Thyroid gland (tissue), 4 donors: ENCODE measurements around the gene FAM20B. TPM values are rescaled to one million over a fixed set of nuclear protein-coding genes. Genes with fewer than 3 reads are reported as not detected.

Source experiments
- DNase-seq, 2 donors: peaks; one replicate each; pipeline ENCODE4 v3.0.0-alpha.2; 2019
- H3K27ac ChIP-seq, 3 donors: fragments of 200-600 bp; sonication (generic); 1 replicate in 2 of 3; 2 replicates in 1 of 3; pipeline ENCODE4 v1.5.1; 2016 to 2019; ENCODE audit warnings: mild to moderate bottlenecking in 1 of 3, moderate library complexity in 1 of 3
- H3K27me3 ChIP-seq: fragments of 200-600 bp; sonication (generic); one replicate; pipeline ENCODE4 v1.5.1; 2019
- H3K36me3 ChIP-seq, 2 donors: fragments of 200-600 bp; sonication (generic); one replicate each; pipeline ENCODE4 v1.5.1; 2016 to 2019
- H3K4me1 ChIP-seq, 2 donors: fragments of 200-600 bp; sonication (generic); one replicate each; pipeline ENCODE4 v1.5.1; 2017 to 2019
- H3K4me3 ChIP-seq, 3 donors: fragments of 200-600 bp; sonication (generic); replicated peaks in 1 of 3; 1 replicate in 2 of 3; 2 replicates in 1 of 3; pipeline ENCODE4 v1.5.1; 2016; ENCODE audit warnings: mild to moderate bottlenecking in 1 of 3
- H3K9me3 ChIP-seq: fragments of 200-600 bp; sonication (generic); one replicate; pipeline ENCODE4 v1.5.1; 2017
- CTCF ChIP-seq, 6 experiments: fragments of 200-600 bp in 3 of 6; fragments of 450-650 bp in 3 of 6; sonication (generic) in 3 of 6; IDR thresholded peaks; one replicate each; pipeline ENCODE4 v1.5.1; 2016 to 2019; ENCODE audit warnings: antibody characterized with exemption in 6 of 6, mild to moderate bottlenecking in 2 of 6, inconsistent platforms in 1 of 6, moderate library complexity in 1 of 6
- POLR2A ChIP-seq, 2 donors: fragments of 450-650 bp; IDR thresholded peaks; one replicate each; pipeline ENCODE4 v1.6.1; 2017; ENCODE audit warnings: antibody characterized with exemption in 2 of 2, mild to moderate bottlenecking in 2 of 2, moderate library complexity in 1 of 2
- WGBS, 2 donors: methylation state at CpG; one replicate each; pipeline ENCODE4 v1.1.5; 2017; 5-methylcytosine and 5-hydroxymethylcytosine counted together
- intact Hi-C: fragments of 100-400 bp; cut with DNase I; formaldehyde crosslinking; loops from one replicate; pipeline ENCODE4 v1.15.1; 2023
- total RNA-seq, 4 donors: library from RNA; depleted of rRNA; stranded (reverse); fragments of >200 nt; gene quantifications; one replicate each; pipeline ENCODE4 v1.2.3, GENCODE V29; 2016

The FAM20B gene
- total RNA-seq, 4 donors from 2014 or later = 24.3 to 39.2 (median 30.6) TPM

- intact Hi-C loops = no loop called here
- H3K27me3 ChIP-seq = no peaks in the 10 kb centered on the region
- H3K9me3 ChIP-seq = no peaks in the 10 kb centered on the region
- no peak for TF ChIP-seq CTCF (IDR thresholded peaks at IDR 0.05)
- no peak for TF ChIP-seq POLR2A (IDR thresholded peaks at IDR 0.05)
- H3K27ac ChIP-seq = no peak overlapping the region
- no peak for DNase-seq
- H3K36me3 ChIP-seq = no peaks in the 10 kb centered on the region
- WGBS, 2 donors = 89 to 96% methylated on average over 2 of the region's 2 CpGs
- H3K4me3 ChIP-seq = no peak overlapping the region
- H3K4me1 ChIP-seq = peaks cover 5 to 12% of the 10 kb centered on the region in 2 donors
These were observed 10.3 kb upstream of the FAM20B start for GRCh38 chr1:179015396-179015795.

- peak; percentile 86 to 88 for DNase-seq
- Histone ChIP-seq H3K9me3 (no peaks in the 10 kb centered on the region), H3K4me1 (peaks cover 5 to 12% of the 10 kb centered on the region in 2 donors), H3K36me3 (no peaks in the 10 kb centered on the region), H3K4me3 (no peak overlapping the region), H3K27me3 (no peaks in the 10 kb centered on the region), H3K27ac (peak overlapping the region in 1 of 3 donors; percentile 5)
- 35 to 44% methylated on average over 5 of the region's 5 CpGs for WGBS, 2 donors
- intact Hi-C loops = no loop called here
- TF ChIP-seq CTCF (IDR thresholded peaks at IDR 0.05) = no peak
- no peak for TF ChIP-seq POLR2A (IDR thresholded peaks at IDR 0.05)
These were observed 8.8 kb upstream of the FAM20B start for GRCh38 chr1:179016706-179017382.

GRCh38 chr1:179017383-179018326, 8.0 kb upstream of the FAM20B start:
- Histone ChIP-seq H3K36me3 (no peaks in the 10 kb centered on the region), H3K4me1 (peaks cover 5 to 12% of the 10 kb centered on the region in 2 donors), H3K9me3 (no peaks in the 10 kb centered on the region), H3K27me3 (no peaks in the 10 kb centered on the region), H3K27ac (peak overlapping the region in 1 of 3 donors; percentile 5), H3K4me3 (no peak overlapping the region)
- TF ChIP-seq CTCF (IDR thresholded peaks at IDR 0.05) (no peak), POLR2A (IDR thresholded peaks at IDR 0.05) (no peak)
- DNase-seq = no peak
- intact Hi-C loops = no loop called here
- WGBS, 2 donors = 54 to 58% methylated on average over 3 of the region's 3 CpGs

GRCh38 chr1:179021873-179022272, 3.8 kb upstream of the FAM20B start:
- WGBS, 2 donors = 34 to 37% methylated on average over 6 of the region's 6 CpGs
- no peaks in the 10 kb centered on the region for H3K9me3 ChIP-seq
- peak in 1 of 2 donors; percentile 18 for DNase-seq
- no peaks in the 10 kb centered on the region for H3K36me3 ChIP-seq
- no peak overlapping the region for H3K27ac ChIP-seq
- H3K4me3 ChIP-seq = no peak overlapping the region
- no peaks in the 10 kb centered on the region for H3K27me3 ChIP-seq
- intact Hi-C loops = no loop called here
- H3K4me1 ChIP-seq = peaks cover 7 to 14% of the 10 kb centered on the region in 2 donors
- no peak for TF ChIP-seq CTCF (IDR thresholded peaks at IDR 0.05)
- TF ChIP-seq POLR2A (IDR thresholded peaks at IDR 0.05) = no peak
